ENCODE measurements around the gene PPM1E.

GRCh38 chr17:58823051-58823525, 67.4 kb downstream of the PPM1E start:
- TF ChIP-seq CTCF (IDR thresholded peaks at IDR 0.05) (no peak), POLR2A (IDR thresholded peaks at IDR 0.05) (no peak), POLR2AphosphoS5 (IDR thresholded peaks at IDR 0.05) (no peak)

Measured in prostate gland (tissue), 2 donors.